ENCODE data around the gene CALHM2. TPM values are rescaled to one million over a fixed set of nuclear protein-coding genes. Genes with fewer than 3 reads are reported as not detected.
"Not testable (repeated sequence)": the region's sequence is repeated elsewhere in the genome, so short reads cannot be mapped to it uniquely, and the experiment has no call there.

Gene CALHM2
- 15.2 TPM for total RNA-seq
- long read RNA-seq, partial matches to known transcripts: 1 of 10 reads
- long read RNA-seq, other reads (novel, unspliced or antisense): 5 of 10 reads

DNA sequence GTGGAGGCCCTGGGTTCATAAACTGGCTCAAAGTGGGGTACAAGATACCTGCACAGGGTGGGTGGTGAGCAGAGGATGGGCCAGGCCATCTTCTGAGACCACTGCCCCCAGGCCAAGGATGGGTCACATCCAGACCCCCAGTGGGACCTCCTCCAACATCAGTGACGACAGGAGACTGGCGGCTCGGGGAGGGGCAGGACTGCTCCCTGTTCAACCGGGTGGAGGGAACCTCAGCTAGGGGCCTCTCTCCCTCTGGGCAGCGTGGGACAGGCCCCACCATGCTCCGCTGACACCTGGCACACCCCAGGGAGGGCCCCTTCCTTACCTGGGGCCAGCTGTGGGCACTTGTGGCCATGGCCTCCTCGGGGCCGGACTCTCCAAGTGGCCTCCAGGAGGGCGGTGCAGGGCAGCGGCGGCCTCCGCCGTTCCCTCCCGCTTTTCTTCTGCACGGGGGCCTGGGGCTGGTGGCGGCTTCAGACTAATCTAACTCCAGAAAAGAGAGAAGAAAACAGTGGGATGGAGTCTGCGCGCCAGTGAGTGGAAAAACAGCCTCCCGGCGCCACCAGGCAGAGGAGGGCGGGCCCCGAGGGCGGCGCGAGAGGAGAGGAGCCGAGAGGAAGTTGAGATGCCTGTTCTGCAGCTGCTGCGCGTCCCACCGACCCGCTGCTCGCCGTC, at the start of gene CALHM2:
Gene CALHM2, minus strand, starts transcription at position 540 of the 675 bp plus-strand sequence. CDS start 2,429 bp downstream, outside the sequence.
- ATAC-seq (peak; percentile 65), DNase-seq (ENCODE audit: missing footprints) (peak; percentile 88)
- intact Hi-C loops (cut with DNase I): no loop called here

- intact Hi-C loops (cut with DNase I): no loop called here
- no peak for DNase-seq (ENCODE audit: missing footprints)
- ATAC-seq: no peak
Measured at GRCh38 chr10:103501186-103501585, 49.0 kb upstream of the CALHM2 start.

- ATAC-seq (no peak), DNase-seq (ENCODE audit: missing footprints) (no peak)
Measured at GRCh38 chr10:103500481-103500880, 48.3 kb upstream of the CALHM2 start.

DNA sequence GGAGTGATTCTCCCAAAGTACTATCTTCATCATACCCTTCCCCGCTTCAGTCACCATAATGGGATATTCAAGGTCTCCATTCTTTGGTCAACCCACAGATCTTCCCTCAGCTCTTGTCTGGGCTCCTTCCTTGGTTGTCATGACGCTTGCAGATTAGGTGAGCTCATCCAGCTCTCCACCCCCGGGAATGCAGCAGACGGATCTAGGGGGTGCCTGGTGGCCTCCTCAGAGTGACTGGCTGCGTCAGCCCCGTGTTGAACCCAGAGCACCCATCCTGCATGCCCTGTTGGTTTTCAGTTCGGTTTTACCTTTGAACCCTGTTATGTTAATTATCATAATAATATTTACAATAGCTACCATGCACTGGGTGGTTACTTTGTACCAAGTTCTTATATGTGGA, 47.7 kb upstream of the CALHM2 start:
- no peak for ATAC-seq
- DNase-seq (ENCODE audit: missing footprints): no peak
- intact Hi-C loops (cut with DNase I): no loop called here

More at GRCh38 chr10:103500481-103500880, 48.3 kb upstream of the CALHM2 start:
- intact Hi-C loops (cut with DNase I): no loop called here

- intact Hi-C loops (cut with DNase I): no loop called here
- no peak for ATAC-seq
Measured at GRCh38 chr10:103498936-103499638, 46.9 kb upstream of the CALHM2 start.

GRCh38 chr10:103497161-103497915, 45.2 kb upstream of the CALHM2 start:
- no peak for DNase-seq (ENCODE audit: missing footprints)
- intact Hi-C loops (cut with DNase I): no loop called here
- no peak for ATAC-seq

More at GRCh38 chr10:103498936-103499638, 46.9 kb upstream of the CALHM2 start:
- DNase-seq (ENCODE audit: missing footprints): no peak

DNA sequence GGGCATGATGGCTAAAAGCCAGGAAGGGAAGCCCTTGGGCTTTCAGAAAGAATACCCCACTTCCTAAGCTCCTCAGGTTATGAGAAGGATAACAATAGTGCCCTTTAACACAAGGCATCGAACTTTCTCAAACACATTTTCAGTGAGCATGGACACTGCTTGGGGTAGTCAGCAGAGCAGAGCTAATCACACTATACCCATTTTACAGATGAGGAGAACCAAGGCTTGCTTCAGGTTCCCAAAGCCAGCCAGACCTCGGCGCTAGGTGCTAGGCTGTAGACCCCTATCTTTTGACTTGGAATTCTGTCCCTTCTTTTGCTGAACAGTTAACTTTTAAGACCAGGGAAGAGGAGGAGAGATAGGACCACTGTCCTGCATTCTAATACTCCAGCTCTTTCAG, 43.2 kb upstream of the CALHM2 start:
- DNase-seq (ENCODE audit: missing footprints): no peak
- intact Hi-C loops (cut with DNase I): no loop called here
- ATAC-seq: no peak

- no peak for DNase-seq (ENCODE audit: missing footprints)
- ATAC-seq: peak; percentile 21
- intact Hi-C loops (cut with DNase I): no loop called here
Measured at GRCh38 chr10:103493916-103494877, 42.0 kb upstream of the CALHM2 start.

GRCh38 chr10:103493362-103493915, 41.3 kb upstream of the CALHM2 start, which contains the start of gene NEURL1:
TSS of gene NEURL1 (plus strand) at chr10:103493705. CDS start at chr10:103494388, 683 bp downstream.
- DNase-seq (ENCODE audit: missing footprints) (no peak), ATAC-seq (no peak)
- intact Hi-C loops (cut with DNase I): no loop called here

DNA sequence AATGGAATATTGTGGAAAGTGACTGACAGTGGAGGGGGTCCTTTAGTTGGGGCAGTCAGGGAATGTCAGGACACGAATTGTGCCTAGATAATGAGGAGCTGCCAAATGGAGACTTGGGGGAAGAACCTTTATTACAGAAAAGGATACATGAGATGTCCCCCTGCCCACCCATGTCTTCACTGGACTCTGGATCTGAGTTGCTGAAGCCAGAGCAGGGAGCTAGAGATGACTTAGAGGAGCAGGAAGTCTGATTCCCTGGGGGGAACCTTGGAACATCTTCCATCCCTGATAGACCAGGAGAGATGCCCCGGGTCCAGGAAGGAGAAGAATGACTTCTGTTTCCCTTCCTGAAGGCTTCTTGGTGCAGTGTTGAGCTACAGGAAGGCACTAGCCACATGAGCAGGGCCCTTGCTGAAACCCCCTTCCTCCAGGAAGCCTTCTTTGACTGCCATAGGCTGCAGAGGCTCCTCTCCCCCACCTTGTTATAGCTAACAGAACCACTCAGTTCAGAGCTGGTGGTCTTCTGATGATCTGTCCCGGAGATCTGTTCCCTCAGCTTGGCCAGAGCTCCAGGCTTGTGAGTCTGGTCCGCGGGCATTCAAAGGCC, 40.6 kb upstream of the CALHM2 start:
- DNase-seq (ENCODE audit: missing footprints): no peak
- no peak for ATAC-seq
- intact Hi-C loops (cut with DNase I): no loop called here

DNA sequence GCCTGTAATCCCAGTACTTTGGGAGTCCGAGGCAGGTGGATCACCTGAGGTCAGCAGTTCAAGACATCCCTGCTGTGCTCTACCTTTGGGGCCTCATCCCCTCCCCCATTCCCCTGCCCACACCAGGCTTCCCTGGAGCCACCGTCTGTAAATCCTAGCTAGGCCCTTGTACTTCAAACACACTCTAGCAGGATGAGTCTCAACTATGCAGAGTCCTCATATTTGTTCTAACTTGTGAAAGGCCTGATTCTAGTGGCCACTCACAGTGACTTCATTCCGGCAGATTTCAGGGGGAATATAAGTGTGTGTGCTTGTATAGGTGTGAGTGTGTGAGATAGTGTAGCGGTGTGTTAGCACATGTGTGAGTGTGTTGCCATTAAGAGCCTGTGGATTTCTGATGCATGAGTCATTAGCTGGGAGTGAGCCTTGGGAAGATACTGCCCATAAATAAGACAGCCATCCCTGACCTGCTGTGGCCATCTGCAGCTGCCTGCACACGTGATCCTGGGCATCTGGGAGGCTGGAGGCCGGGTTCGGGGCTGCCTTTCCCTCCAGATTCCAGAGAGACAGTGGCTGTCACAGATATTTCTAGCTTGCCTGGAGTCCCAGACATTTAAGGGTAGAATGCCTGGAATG, 39.7 kb upstream of the CALHM2 start:
- no peak for ATAC-seq
- intact Hi-C loops (cut with DNase I): no loop called here

DNA sequence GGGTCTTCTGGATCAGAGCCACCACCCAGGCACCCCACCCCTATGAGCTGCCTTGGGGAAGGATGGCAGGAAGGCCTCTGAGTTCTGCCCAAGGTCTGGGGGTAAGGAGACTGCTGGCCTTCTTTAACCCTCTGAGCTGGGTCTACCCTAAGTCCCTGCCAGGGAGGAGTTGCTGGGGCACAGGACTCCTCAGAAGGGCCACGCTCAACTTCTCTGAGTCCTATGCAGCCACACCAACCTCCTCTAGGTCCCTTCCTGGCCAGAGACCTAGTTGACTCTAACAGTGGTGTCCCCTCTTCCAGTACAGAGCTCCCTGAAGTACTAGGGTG, 38.8 kb upstream of the CALHM2 start:
- intact Hi-C loops (cut with DNase I): no loop called here
- DNase-seq (ENCODE audit: missing footprints): no peak
- ATAC-seq: no peak

More for the DNA sequence above, 39.7 kb upstream of the CALHM2 start:
- DNase-seq (ENCODE audit: missing footprints): no peak

DNA sequence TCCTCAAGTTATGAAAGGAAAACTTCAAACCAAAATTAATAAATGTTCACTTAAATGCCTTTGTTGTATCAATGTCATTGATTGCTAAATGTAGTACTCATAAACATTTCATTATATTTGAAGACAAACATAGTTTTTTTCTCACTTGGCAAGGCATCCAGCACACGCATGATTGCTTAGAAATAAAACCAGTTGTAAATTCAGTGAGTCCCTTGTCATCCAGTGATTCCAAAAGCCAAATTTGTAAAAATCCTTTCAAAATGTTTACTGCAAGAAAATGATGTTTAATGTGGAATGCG, 35.2 kb upstream of the CALHM2 start:
- ATAC-seq (no peak), DNase-seq (ENCODE audit: missing footprints) (no peak)
- intact Hi-C loops (cut with DNase I): no loop called here

DNA sequence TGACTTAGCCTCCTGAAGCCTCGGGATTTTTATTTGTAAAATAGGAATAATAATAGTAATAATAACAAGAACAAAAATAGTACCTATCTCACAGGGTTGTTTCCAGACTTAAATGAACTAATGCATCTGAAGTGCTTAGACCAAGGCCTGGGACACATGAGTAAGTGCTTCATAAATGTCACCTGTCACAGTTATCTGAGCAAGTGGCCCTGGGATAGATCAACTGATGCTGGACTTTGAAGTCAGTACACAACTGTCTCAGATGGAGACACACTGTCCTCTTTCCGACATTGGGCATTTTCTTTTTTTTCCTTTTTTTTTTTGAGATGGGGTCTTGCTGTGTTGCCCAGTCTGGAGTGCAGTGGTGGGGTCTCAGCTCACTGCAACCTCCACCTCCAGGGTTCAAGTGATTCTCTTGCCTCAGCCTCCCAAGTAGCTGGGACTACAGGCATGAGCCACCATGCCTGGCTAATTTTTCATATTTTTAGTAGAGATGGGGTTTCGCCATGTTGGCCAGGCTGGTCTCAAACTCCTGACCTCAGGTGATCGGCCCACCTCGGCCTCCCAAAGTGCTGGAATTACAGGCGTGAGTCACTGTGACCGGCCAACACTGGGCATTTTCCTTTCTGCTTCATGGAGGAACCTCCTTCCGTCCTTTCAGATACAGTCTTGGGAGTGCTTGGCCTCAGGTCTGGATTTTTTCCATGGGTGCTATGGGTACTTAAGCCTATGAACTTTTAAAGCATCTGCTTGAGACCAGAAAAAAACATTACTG, 34.7 kb upstream of the CALHM2 start:
- intact Hi-C loops (cut with DNase I); ATAC-seq; DNase-seq (ENCODE audit: missing footprints): not testable (repeated sequence)

DNA sequence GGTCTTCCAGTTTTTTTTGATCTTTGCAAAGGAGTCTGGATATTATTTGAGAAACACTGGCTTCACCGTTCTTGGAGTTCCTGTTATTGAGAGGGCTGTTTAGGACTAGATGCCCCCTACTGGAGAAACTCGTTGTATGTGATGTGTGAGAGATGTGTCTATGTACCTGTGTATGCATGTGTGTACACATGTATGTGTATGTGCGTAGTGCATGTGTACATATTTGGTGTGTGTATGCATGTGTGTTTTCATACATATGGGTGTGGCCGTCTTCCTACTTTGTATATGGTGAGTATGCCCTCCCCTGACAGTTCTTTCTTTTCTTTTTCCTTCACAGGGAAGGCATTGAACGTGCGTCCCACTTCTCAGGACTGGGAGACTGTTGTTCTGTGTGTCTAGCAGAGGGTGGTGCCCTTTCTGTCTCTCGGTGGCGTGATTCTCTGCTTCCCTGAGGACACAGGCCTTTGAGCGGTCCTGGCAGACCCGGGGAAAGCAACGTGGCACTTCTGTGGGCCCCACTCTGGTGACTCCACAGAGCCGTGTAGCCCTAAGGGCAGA, 29.9 kb upstream of the CALHM2 start:
- intact Hi-C loops (cut with DNase I): no loop called here
- DNase-seq (ENCODE audit: missing footprints): no peak
- ATAC-seq: peak; percentile 59

GRCh38 chr10:103480521-103480920, 28.4 kb upstream of the CALHM2 start:
- no peak for DNase-seq (ENCODE audit: missing footprints)
- intact Hi-C loops (cut with DNase I): no loop called here
- no peak for ATAC-seq
